HCT116 (cell line): ENCODE results near the gene PPP2R1B. TPM values are rescaled to one million over a fixed set of nuclear protein-coding genes. Genes with fewer than 3 reads are reported as not detected.

Experiments used
- ATAC-seq: fragments of 200-7000 bp; cut with Tn5 transposase; 2 replicates; pipeline ENCODE4 v1.9.1; 2020; ENCODE audit warnings: mild to moderate bottlenecking, moderate library complexity
- BruUV-seq: library from RNA; stranded (reverse); fragments of 400-500 nt; replicated peaks from 2 replicates; lab custom pipeline; 2021; lab: Mats Ljungman, UMichigan
- CTCF ChIA-PET: fragments of 300-600 bp; sonication (Branson Sonifier 250); formaldehyde crosslinking; loops from one replicate; lab custom pipeline; 2021; ENCODE audit warnings: antibody characterized with exemption; lab: Charles Lee
- POLR2A ChIA-PET: fragments of 300-600, 350-600 bp; sonication (Branson Sonifier 250); formaldehyde crosslinking; loops from one replicate; lab custom pipeline; 2021; ENCODE audit warnings: antibody characterized with exemption; lab: Charles Lee
- RAD21 ChIA-PET, 2 experiments: fragments of 300-600 bp; sonication (Branson Sonifier 250); formaldehyde crosslinking; loops; one replicate each; lab custom pipeline; 2023; ENCODE audit warnings: low total read pairs in 2 of 2; ENCODE audit not compliant: uncharacterized antibody in 2 of 2, unreplicated experiment in 2 of 2, low non-redundant PET in 1 of 2; lab: Charles Lee
- DNase-seq: peaks from one replicate; pipeline ENCODE4 v3.0.0-alpha.2; 2010; ENCODE audit warnings: low read depth, low spot score
- H2AFZ ChIP-seq: fragments of 200-600 bp; shearing (Covaris generic), sonication (generic); 2 replicates; pipeline ENCODE4 v1.6.1; 2017; ENCODE audit warnings: low read depth, mixed run types, mixed read lengths, antibody characterized with exemption, low read length; ENCODE audit not compliant: poor library complexity, severe bottlenecking
- H3K27ac ChIP-seq: 2 replicates; pipeline ENCODE4 v1.5.1; 2012; ENCODE audit warnings: low read depth, low read length
- H3K27me3 ChIP-seq: fragments of 200-600 bp; sonication (generic); 2 replicates; pipeline ENCODE4 v1.6.1; 2016; ENCODE audit warnings: mixed run types, low read length, mixed read lengths; ENCODE audit not compliant: insufficient read depth
- H3K36me3 ChIP-seq, 2 experiments: fragments of 200-500 bp in 1 of 2; fragments of 200-600 bp in 1 of 2; sonication (Bioruptor generic) in 1 of 2; sonication (generic) in 1 of 2; 2 replicates each; pipeline versions ENCODE4 v1.5.1 to v1.6.1; 2014 to 2016; ENCODE audit warnings: low read length in 2 of 2, inconsistent platforms in 1 of 2, mixed read lengths in 1 of 2, mixed run types in 1 of 2; ENCODE audit not compliant: insufficient read depth in 2 of 2, control insufficient read depth in 1 of 2
- H3K4me1 ChIP-seq, 2 experiments: fragments of 200-600 bp in 1 of 2; sonication (generic) in 1 of 2; 2 replicates each; pipeline versions ENCODE4 v1.5.1 to v1.6.1; 2012 to 2017; ENCODE audit warnings: low read length in 2 of 2, inconsistent platforms in 1 of 2, mild to moderate bottlenecking in 1 of 2, mixed read lengths in 1 of 2, mixed run types in 1 of 2, moderate library complexity in 1 of 2; ENCODE audit not compliant: insufficient read depth in 2 of 2, control insufficient read depth in 1 of 2
- H3K4me2 ChIP-seq: fragments of 200-600 bp; sonication (generic); 2 replicates; pipeline ENCODE4 v1.6.1; 2017; ENCODE audit warnings: mixed run types, low read length, mixed read lengths
- H3K4me3 ChIP-seq, 2 experiments: fragments of 200-600 bp in 1 of 2; sonication (generic) in 1 of 2; replicated peaks in 1 of 2; 2 replicates each; pipeline ENCODE4 v1.5.1; 2011 to 2016; ENCODE audit warnings: low read length in 2 of 2, control low read depth in 1 of 2, low read depth in 1 of 2, mild to moderate bottlenecking in 1 of 2, mixed read lengths in 1 of 2, mixed run types in 1 of 2
- H3K79me2 ChIP-seq: fragments of 200-600 bp; sonication (generic); 2 replicates; pipeline ENCODE4 v1.6.1; 2017; ENCODE audit warnings: mild to moderate bottlenecking, mixed run types, low read length, moderate library complexity, mixed read lengths; ENCODE audit not compliant: insufficient read depth
- H3K9ac ChIP-seq: fragments of 200-600 bp; sonication (generic); 2 replicates; pipeline ENCODE4 v1.6.1; 2016; ENCODE audit warnings: low read length, mixed read lengths
- H3K9me2 ChIP-seq: fragments of 200-600 bp; sonication (generic), shearing (Covaris generic); 2 replicates; pipeline ENCODE4 v1.6.1; 2017; ENCODE audit warnings: mixed run types, mild to moderate bottlenecking, moderate library complexity; ENCODE audit not compliant: insufficient read depth
- H3K9me3 ChIP-seq, 2 experiments: fragments of 200-500 bp in 1 of 2; fragments of 200-600 bp in 1 of 2; sonication (Bioruptor generic) in 1 of 2; sonication (generic) in 1 of 2; 2 replicates each; pipeline ENCODE4 v1.6.1; 2014 to 2017; ENCODE audit warnings: low read length in 2 of 2, mixed read lengths in 2 of 2, inconsistent platforms in 1 of 2, low read depth in 1 of 2, mild to moderate bottlenecking in 1 of 2, mixed run types in 1 of 2, moderate library complexity in 1 of 2; ENCODE audit not compliant: control insufficient read depth in 1 of 2, insufficient read depth in 1 of 2
- H4K20me1 ChIP-seq: fragments of 200-600 bp; sonication (generic), shearing (Covaris generic); 2 replicates; pipeline ENCODE4 v1.6.1; 2017; ENCODE audit warnings: mixed run types, mild to moderate bottlenecking, moderate library complexity; ENCODE audit not compliant: insufficient read depth
- CBX3 ChIP-seq: IDR thresholded peaks from 2 replicates; pipeline ENCODE4 v1.6.1; 2012; ENCODE audit warnings: low read depth
- CTCF ChIP-seq, 3 experiments: fragments of 200-600 bp in 1 of 3; sonication (generic) in 1 of 3; IDR thresholded peaks in 2 of 3; conservative IDR thresholded peaks in 1 of 3; 2 replicates each; pipeline ENCODE4 v1.5.1; 2012 to 2017; ENCODE audit warnings: low read depth in 2 of 3, low read length in 2 of 3, antibody characterized with exemption in 1 of 3, borderline replicate concordance in 1 of 3, control low read depth in 1 of 3, mild to moderate bottlenecking in 1 of 3, mixed read lengths in 1 of 3, mixed run types in 1 of 3, moderate library complexity in 1 of 3; ENCODE audit not compliant: insufficient read depth in 1 of 3
- EZH2phosphoT487 ChIP-seq: fragments of 200-600 bp; IDR thresholded peaks from 2 replicates; pipeline ENCODE4 v1.6.1; 2018; ENCODE audit warnings: antibody characterized with exemption, borderline replicate concordance
- SRF ChIP-seq: IDR thresholded peaks from 2 replicates; pipeline ENCODE4 v1.6.1; 2012; ENCODE audit warnings: low read depth
- intact Hi-C: fragments of 100-400 bp; cut with micrococcal nuclease; formaldehyde crosslinking; loops from 2 replicates; pipeline ENCODE4 v1.10.0; 2022
- total RNA-seq: library from RNA; stranded (reverse); gene quantifications from one replicate; pipeline ENCODE4 v1.2.1, GENCODE V29; 2021; ENCODE audit not compliant: unreplicated experiment

The PPP2R1B gene
- total RNA-seq, 1 experiment from 2014 or later: 24.9 TPM

GRCh38 chr11:111778047-111778558 is 11.9 kb upstream of the PPP2R1B start:
- H3K4me1 ChIP-seq: no peaks in the 10 kb centered on the region
- ChIA-PET POLR2A (no interaction called here), RAD21 (interaction anchor here in 1 of 2 experiments (0.7 kb wide), 1 partner anchor 43 kb away, joined by 3 read pairs; no protein-coding TSS in a partner anchor), CTCF (interaction anchor here (0.8 to 3.4 kb wide), 8 partner anchors 11 to 192 kb away, joined by 3 to 31 read pairs (median 6); partner anchors contain the start of gene PPP2R1B)
- no peaks in the 10 kb centered on the region for H4K20me1 ChIP-seq
- no peaks in the 10 kb centered on the region for H3K9me2 ChIP-seq
- BruUV-seq: no TSS peak
- no peaks in the 10 kb centered on the region for H3K9me3 ChIP-seq
- intact Hi-C loops: loop anchor here (1.0 to 5.0 kb wide), 2 partner anchors 64 to 324 kb away; no protein-coding TSS in a partner anchor
- TF ChIP-seq SRF: no peak
- no peak for TF ChIP-seq CBX3
- no peak for TF ChIP-seq EZH2phosphoT487
- no peak for TF ChIP-seq CTCF (IDR thresholded peaks at IDR 0.05 in 2 of 3, conservative IDR thresholded peaks at IDR 0.05 in 1 of 3; ENCODE audit: borderline replicate concordance in 1 of 3, insufficient read depth in 1 of 3, low read depth in 2 of 3, low read length in 2 of 3)
- no peak for DNase-seq
- H3K36me3 ChIP-seq: no peaks in the 10 kb centered on the region
- H2AFZ ChIP-seq: no peak overlapping the region
- H3K27ac ChIP-seq: no peak overlapping the region
- H3K4me2 ChIP-seq: no peak overlapping the region
- no peak overlapping the region for H3K9ac ChIP-seq
- no peak overlapping the region for H3K4me3 ChIP-seq
- H3K79me2 ChIP-seq: no peaks in the 10 kb centered on the region
- no peaks in the 10 kb centered on the region for H3K27me3 ChIP-seq
- no peak for ATAC-seq
